Adrenal gland (tissue), 5 donors: ENCODE results near the gene RBM19.

Experiments used
- POLR2A ChIP-seq, 2 donors: fragments of 450-650 bp; IDR thresholded peaks; one replicate each; pipeline ENCODE4 v1.6.1; 2017; ENCODE audit warnings: antibody characterized with exemption in 2 of 2, mild to moderate bottlenecking in 2 of 2, moderate library complexity in 1 of 2
- TF ChIP-seq, protein P1 (sequence below), 6 experiments: fragments of 450-650 bp in 4 of 6; fragments of 200-600 bp in 2 of 6; sonication (generic) in 1 of 6; IDR thresholded peaks; 1 replicate in 5 of 6; 2 replicates in 1 of 6; pipeline versions ENCODE4 v1.5.1 to v1.8.0; 2016 to 2021; ENCODE audit warnings: antibody characterized with exemption in 6 of 6, mild to moderate bottlenecking in 2 of 6, moderate library complexity in 1 of 6
- donor health status: DM: no; HTN: no; CAD: no.

DNA sequence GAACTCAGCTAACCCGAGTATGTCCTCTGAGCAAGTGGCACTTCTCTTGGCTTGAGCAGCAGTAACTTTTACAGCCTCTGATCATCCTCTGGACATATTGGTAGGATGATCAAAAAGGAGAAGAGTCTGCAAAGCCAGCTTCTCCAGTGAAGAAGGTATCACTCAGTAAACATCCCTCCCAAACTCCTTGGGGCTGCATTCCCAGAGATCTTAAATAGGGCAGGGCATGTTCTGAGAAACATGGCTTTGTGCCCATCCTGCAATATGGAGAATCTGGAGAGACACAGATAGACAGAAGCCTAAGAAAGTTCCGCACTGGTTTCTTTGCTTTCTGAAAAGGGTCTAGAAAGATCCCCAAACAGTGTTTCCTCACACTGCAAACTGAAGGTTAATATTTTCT, 65.4 kb downstream of the RBM19 start:
- TF ChIP-seq, protein P1, sequence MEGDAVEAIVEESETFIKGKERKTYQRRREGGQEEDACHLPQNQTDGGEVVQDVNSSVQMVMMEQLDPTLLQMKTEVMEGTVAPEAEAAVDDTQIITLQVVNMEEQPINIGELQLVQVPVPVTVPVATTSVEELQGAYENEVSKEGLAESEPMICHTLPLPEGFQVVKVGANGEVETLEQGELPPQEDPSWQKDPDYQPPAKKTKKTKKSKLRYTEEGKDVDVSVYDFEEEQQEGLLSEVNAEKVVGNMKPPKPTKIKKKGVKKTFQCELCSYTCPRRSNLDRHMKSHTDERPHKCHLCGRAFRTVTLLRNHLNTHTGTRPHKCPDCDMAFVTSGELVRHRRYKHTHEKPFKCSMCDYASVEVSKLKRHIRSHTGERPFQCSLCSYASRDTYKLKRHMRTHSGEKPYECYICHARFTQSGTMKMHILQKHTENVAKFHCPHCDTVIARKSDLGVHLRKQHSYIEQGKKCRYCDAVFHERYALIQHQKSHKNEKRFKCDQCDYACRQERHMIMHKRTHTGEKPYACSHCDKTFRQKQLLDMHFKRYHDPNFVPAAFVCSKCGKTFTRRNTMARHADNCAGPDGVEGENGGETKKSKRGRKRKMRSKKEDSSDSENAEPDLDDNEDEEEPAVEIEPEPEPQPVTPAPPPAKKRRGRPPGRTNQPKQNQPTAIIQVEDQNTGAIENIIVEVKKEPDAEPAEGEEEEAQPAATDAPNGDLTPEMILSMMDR (IDR thresholded peaks at IDR 0.05): no peak
- no peak for TF ChIP-seq POLR2A (IDR thresholded peaks at IDR 0.05)
